K562 (cell line): Measurements from ENCODE around the gene LACTB. TPM values are rescaled to one million over a fixed set of nuclear protein-coding genes. Genes with fewer than 3 reads are reported as not detected.

Source experiments
- ATAC-seq: fragments of 200-7000 bp; cut with Tn5 transposase; 3 replicates; pipeline ENCODE4 v1.9.1; 2020; ENCODE audit warnings: moderate library complexity
- BruUV-seq: library from RNA; stranded (reverse); fragments of 400-500 nt; replicated peaks from 2 replicates; lab custom pipeline; 2021; lab: Mats Ljungman, UMichigan
- CTCF ChIA-PET: fragments of 300-600 bp; formaldehyde crosslinking; extraction: SDS; loops from one replicate; lab custom pipeline; 2021; ENCODE audit warnings: low intra/inter-chr PET ratio; lab: Yijun Ruan, JAX
- POLR2A ChIA-PET: fragments of 300-600, 350-650 bp; sonication (Branson Sonifier 250); formaldehyde crosslinking; extraction: SDS; loops from one replicate; lab custom pipeline; 2021; ENCODE audit warnings: antibody characterized with exemption, inconsistent platforms; lab: Yijun Ruan, JAX
- DNase-seq, 4 experiments: peaks; one replicate each; pipeline versions ENCODE4 v3.0.0 to v3.0.0-alpha.2; 2011 to 2018; ENCODE audit warnings: low spot score in 3 of 4, mixed read lengths in 3 of 4; ENCODE audit errors: extremely low read depth in 1 of 4
- FAIRE-seq: peaks from 2 replicates; lab custom pipeline; 2011; peaks lifted over from hg19 to GRCh38; lab: Jason Lieb, UNC
- H2AFZ ChIP-seq: 2 replicates; pipeline ENCODE4 v1.6.0; 2011; ENCODE audit warnings: low read depth, low read length, control low read depth, inconsistent platforms
- H3K27ac ChIP-seq: fragments of 200-600 bp; 3 replicates; pipeline ENCODE4 v1.8.0; 2011; ENCODE audit warnings: low read depth, mild to moderate bottlenecking, control low read depth, inconsistent platforms, low read length, moderate library complexity, mixed read lengths; ENCODE audit errors: extremely low read depth
- H3K27me3 ChIP-seq, 2 experiments: fragments of 300-600 bp in 1 of 2; 2 replicates in 1 of 2; 3 replicates in 1 of 2; pipeline versions ENCODE4 v1.6.0 to v1.8.0; 2011; ENCODE audit warnings: inconsistent platforms in 2 of 2, low read length in 2 of 2, mild to moderate bottlenecking in 1 of 2, mixed read lengths in 1 of 2, moderate library complexity in 1 of 2; ENCODE audit not compliant: control insufficient read depth in 2 of 2, insufficient read depth in 2 of 2
- H3K36me3 ChIP-seq: fragments of 300-600 bp; 3 replicates; pipeline ENCODE4 v1.8.0; 2011; ENCODE audit warnings: mild to moderate bottlenecking, low read length, inconsistent platforms; ENCODE audit not compliant: control insufficient read depth, insufficient read depth
- H3K4me1 ChIP-seq, 2 experiments: fragments of 200-600 bp in 1 of 2; replicated peaks in 1 of 2; 2 replicates in 1 of 2; 3 replicates in 1 of 2; pipeline versions ENCODE4 v1.5.1 to v1.8.0; 2011; ENCODE audit warnings: inconsistent platforms in 2 of 2, low read length in 2 of 2, mild to moderate bottlenecking in 1 of 2, mixed read lengths in 1 of 2, moderate library complexity in 1 of 2; ENCODE audit not compliant: control insufficient read depth in 2 of 2, insufficient read depth in 2 of 2
- H3K4me2 ChIP-seq: 2 replicates; pipeline ENCODE4 v1.6.1; 2011; ENCODE audit warnings: low read length, control low read depth, inconsistent platforms, mixed read lengths; ENCODE audit not compliant: insufficient read depth
- H3K4me3 ChIP-seq: fragments of 200-600 bp; sonication (generic), shearing (Covaris generic); 2 replicates; pipeline ENCODE4 v1.5.1; 2016; ENCODE audit warnings: control low read depth, inconsistent platforms
- H3K79me2 ChIP-seq: fragments of 200-600 bp; 3 replicates; pipeline ENCODE4 v1.8.0; 2011; ENCODE audit warnings: low read length, inconsistent platforms; ENCODE audit not compliant: control insufficient read depth, insufficient read depth
- H3K9ac ChIP-seq, 2 experiments: 2 replicates each; pipeline versions ENCODE4 v1.6.0 to v1.6.1; 2011; ENCODE audit warnings: low read depth in 2 of 2, low read length in 2 of 2, control low read depth in 1 of 2, inconsistent platforms in 1 of 2, mild to moderate bottlenecking in 1 of 2, mixed read lengths in 1 of 2; ENCODE audit not compliant: insufficient read depth in 1 of 2
- H3K9me1 ChIP-seq: one replicate; pipeline ENCODE4 v1.6.0; 2011; ENCODE audit warnings: inconsistent platforms, mild to moderate bottlenecking, low read length, moderate library complexity; ENCODE audit not compliant: control insufficient read depth, insufficient read depth
- H3K9me3 ChIP-seq: replicated peaks from 2 replicates; pipeline ENCODE4 v1.5.1; 2011; ENCODE audit warnings: low read depth, low read length, inconsistent platforms; ENCODE audit not compliant: control insufficient read depth, insufficient read depth
- H4K20me1 ChIP-seq: replicated peaks from 2 replicates; pipeline ENCODE4 v1.6.1; 2011; ENCODE audit warnings: low read length, inconsistent platforms, mixed read lengths; ENCODE audit not compliant: control insufficient read depth, insufficient read depth
- CREM ChIP-seq: IDR thresholded peaks from 2 replicates; pipeline ENCODE4 v1.6.1; 2014; ENCODE audit warnings: antibody characterized with exemption, low read depth
- KAT8 ChIP-seq: fragments of 450-650 bp; IDR thresholded peaks from 2 replicates; pipeline ENCODE4 v1.6.1; 2016; ENCODE audit warnings: low read depth, mild to moderate bottlenecking
- MAFK ChIP-seq: IDR thresholded peaks from 2 replicates; pipeline ENCODE4 v1.6.1; 2011; ENCODE audit warnings: low read length, improper control_type of control experiment
- MXI1 ChIP-seq: IDR thresholded peaks from 2 replicates; pipeline ENCODE4 v1.6.1; 2011; ENCODE audit warnings: low read depth, mild to moderate bottlenecking, improper control_type of control experiment, low read length
- POLR2AphosphoS5 ChIP-seq: IDR thresholded peaks from 2 replicates; pipeline ENCODE4 v1.6.1; 2011; ENCODE audit warnings: mild to moderate bottlenecking, low read depth, low read length, moderate library complexity; ENCODE audit not compliant: control insufficient read depth, insufficient read depth
- RBM34 ChIP-seq: fragments of 200-400 bp; formaldehyde crosslinking; IDR thresholded peaks from 2 replicates; pipeline ENCODE4 v1.6.1; 2018; ENCODE audit warnings: low read length, borderline replicate concordance; ENCODE audit not compliant: insufficient read depth
- SIRT6 ChIP-seq: IDR thresholded peaks from one replicate; pipeline ENCODE4 v1.6.1; 2012; ENCODE audit warnings: low read depth, mild to moderate bottlenecking, control low read depth, inconsistent platforms, low read length, moderate library complexity
- SUPT5H ChIP-seq: fragments of 450-650 bp; IDR thresholded peaks from 2 replicates; pipeline ENCODE4 v1.6.1; 2016
- ZNF217 ChIP-seq: sonication (generic); formaldehyde crosslinking; IDR thresholded peaks from 2 replicates; pipeline ENCODE4 v1.8.0; 2022; ENCODE audit warnings: mild to moderate bottlenecking, missing genetic modification reagents
- WGBS: fragments of 100-300 bp; shearing (Covaris generic); methylation state at CpG from one replicate; pipeline ENCODE4 v1.1.6; 2016; ENCODE audit warnings: low coverage, mixed read lengths; ENCODE audit not compliant: insufficient coverage; ENCODE audit errors: missing lambda C conversion rate; 5-methylcytosine and 5-hydroxymethylcytosine counted together
- in situ Hi-C: fragments of 300-500 bp; cut with MboI; formaldehyde crosslinking; loops from 4 replicates; pipeline ENCODE4 v1.15.0; 2018; ENCODE audit warnings: inconsistent platforms, mixed read lengths
- intact Hi-C: fragments of 100-400 bp; cut with micrococcal nuclease; formaldehyde crosslinking; loops from 2 replicates; pipeline ENCODE4 v1.14.2; 2022
- polyA plus RNA-seq, 8 experiments: library from polyadenylated mRNA; depleted of rRNA in 4 of 8; stranded (reverse) in 5 of 8; unstranded in 3 of 8; fragments of >200 nt; fragmentation: Nextera tagmentation in 2 of 8; fragmentation: Illumina TruSeq in 1 of 8; extraction: Ambion mirVana in 2 of 8; extraction: Trizol in 1 of 8; gene quantifications; 2 replicates each; pipeline versions ENCODE4 v1.2.1 to v1.2.3, GENCODE V29; 2011 to 2014; ENCODE audit warnings: inconsistent platforms in 1 of 8, missing spikeins in 1 of 8
- total RNA-seq, 7 experiments: library from RNA; depleted of rRNA in 6 of 7; stranded (reverse); fragments of >200 nt in 6 of 7; fragmentation: Illumina TruSeq in 2 of 7; extraction: Trizol in 2 of 7; gene quantifications; 2 replicates each; pipeline versions ENCODE4 v1.2.1 to v1.2.3, GENCODE V29; 2011 to 2021; ENCODE audit warnings: low replicate concordance in 1 of 7
- TF ChIP-seq, protein P1 (sequence below), 2 experiments: fragments of 450-650 bp in 1 of 2; IDR thresholded peaks; 2 replicates each; pipeline ENCODE4 v1.6.1; 2011 to 2017; ENCODE audit warnings: low read depth in 2 of 2, antibody characterized with exemption in 1 of 2, borderline replicate concordance in 1 of 2, low read length in 1 of 2, mild to moderate bottlenecking in 1 of 2, mixed read lengths in 1 of 2; ENCODE audit not compliant: control insufficient read depth in 1 of 2
- TF ChIP-seq, protein P2 (sequence below): sonication (generic); formaldehyde crosslinking; IDR thresholded peaks from 2 replicates; pipeline ENCODE4 v1.8.1; 2023; ENCODE audit warnings: mild to moderate bottlenecking, missing genetic modification reagents, moderate library complexity

Gene LACTB
- total and polyA plus RNA-seq, 9 of the 15 experiments (the other 6 are each of a cell fraction or from before 2014, with no cell fraction given), result 3.1 to 15.5 (median 9.8) TPM

DNA sequence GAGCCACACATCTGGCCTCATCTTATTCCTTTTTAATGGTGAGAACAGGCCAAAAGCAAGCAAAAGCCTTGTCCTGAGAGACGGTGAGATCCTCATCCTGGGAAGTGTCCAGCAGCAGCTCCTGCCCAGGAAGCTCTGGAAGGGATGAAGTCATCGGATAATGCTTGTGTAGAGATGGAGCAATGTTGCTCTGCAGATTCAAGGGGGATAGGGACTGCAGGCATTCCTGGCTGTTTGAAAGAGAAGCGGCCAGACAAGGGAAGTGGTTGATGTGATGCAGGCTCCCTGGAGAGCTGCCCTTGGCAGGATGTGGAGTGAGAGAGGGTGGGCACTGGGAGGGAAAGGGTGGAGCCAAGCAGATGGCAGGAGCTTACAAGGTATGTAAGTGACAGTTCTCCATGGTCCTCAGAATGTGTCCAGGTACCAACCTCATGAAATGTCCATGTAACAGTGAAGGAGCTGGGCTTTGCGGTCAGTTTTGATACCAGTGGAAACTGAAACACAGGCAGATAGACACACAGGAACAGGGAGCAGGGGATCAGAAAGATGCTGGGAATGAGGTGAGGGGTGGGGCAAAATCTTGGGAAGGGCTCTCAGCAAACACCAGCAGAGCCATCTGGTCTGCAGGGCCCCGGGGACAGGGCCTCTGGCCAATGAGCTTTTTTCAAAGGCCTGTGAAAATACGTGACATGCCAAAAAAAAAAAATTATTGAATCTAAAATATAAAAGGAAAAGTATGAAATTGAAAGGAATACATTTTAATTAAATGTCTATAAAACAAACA lies 32.2 kb upstream of the LACTB start:
- no peak overlapping the region for H3K4me2 ChIP-seq
- TF ChIP-seq KAT8, result no peak
- TF ChIP-seq SIRT6, result no peak
- no peak for TF ChIP-seq SUPT5H
- TF ChIP-seq CREM, result no peak
- TF ChIP-seq POLR2AphosphoS5, result no peak
- TF ChIP-seq ZNF217 (CRISPR knock-in tag), result no peak
- TF ChIP-seq MAFK, result no peak
- TF ChIP-seq, protein P1, sequence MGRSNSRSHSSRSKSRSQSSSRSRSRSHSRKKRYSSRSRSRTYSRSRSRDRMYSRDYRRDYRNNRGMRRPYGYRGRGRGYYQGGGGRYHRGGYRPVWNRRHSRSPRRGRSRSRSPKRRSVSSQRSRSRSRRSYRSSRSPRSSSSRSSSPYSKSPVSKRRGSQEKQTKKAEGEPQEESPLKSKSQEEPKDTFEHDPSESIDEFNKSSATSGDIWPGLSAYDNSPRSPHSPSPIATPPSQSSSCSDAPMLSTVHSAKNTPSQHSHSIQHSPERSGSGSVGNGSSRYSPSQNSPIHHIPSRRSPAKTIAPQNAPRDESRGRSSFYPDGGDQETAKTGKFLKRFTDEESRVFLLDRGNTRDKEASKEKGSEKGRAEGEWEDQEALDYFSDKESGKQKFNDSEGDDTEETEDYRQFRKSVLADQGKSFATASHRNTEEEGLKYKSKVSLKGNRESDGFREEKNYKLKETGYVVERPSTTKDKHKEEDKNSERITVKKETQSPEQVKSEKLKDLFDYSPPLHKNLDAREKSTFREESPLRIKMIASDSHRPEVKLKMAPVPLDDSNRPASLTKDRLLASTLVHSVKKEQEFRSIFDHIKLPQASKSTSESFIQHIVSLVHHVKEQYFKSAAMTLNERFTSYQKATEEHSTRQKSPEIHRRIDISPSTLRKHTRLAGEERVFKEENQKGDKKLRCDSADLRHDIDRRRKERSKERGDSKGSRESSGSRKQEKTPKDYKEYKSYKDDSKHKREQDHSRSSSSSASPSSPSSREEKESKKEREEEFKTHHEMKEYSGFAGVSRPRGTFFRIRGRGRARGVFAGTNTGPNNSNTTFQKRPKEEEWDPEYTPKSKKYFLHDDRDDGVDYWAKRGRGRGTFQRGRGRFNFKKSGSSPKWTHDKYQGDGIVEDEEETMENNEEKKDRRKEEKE (IDR thresholded peaks at IDR 0.05; ENCODE audit: borderline replicate concordance in 1 of 2, control insufficient read depth in 1 of 2, low read depth in 2 of 2, low read length in 1 of 2), result no peak
- no peak for TF ChIP-seq RBM34
- TF ChIP-seq, protein P2, sequence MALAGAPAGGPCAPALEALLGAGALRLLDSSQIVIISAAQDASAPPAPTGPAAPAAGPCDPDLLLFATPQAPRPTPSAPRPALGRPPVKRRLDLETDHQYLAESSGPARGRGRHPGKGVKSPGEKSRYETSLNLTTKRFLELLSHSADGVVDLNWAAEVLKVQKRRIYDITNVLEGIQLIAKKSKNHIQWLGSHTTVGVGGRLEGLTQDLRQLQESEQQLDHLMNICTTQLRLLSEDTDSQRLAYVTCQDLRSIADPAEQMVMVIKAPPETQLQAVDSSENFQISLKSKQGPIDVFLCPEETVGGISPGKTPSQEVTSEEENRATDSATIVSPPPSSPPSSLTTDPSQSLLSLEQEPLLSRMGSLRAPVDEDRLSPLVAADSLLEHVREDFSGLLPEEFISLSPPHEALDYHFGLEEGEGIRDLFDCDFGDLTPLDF (CRISPR knock-in tag), result no peak
- TF ChIP-seq MXI1, result no peak

More for the DNA sequence above, 32.2 kb upstream of the LACTB start:
- Histone ChIP-seq H3K36me3 (no peaks in the 10 kb centered on the region), H3K9ac (no peak overlapping the region), H4K20me1 (no peaks in the 10 kb centered on the region), H3K9me3 (no peaks in the 10 kb centered on the region), H3K79me2 (no peaks in the 10 kb centered on the region), H3K27me3 (0 out of 5 replicates have a peak, but pooled peaks cover 0 to 3% of the 10 kb centered on the region in 2 experiments), H3K4me1 (peaks cover 0 to 5% of the 10 kb centered on the region in 2 experiments; a peak in 1 of 5 replicates), H2AFZ (no peak overlapping the region), H3K4me3 (no peak overlapping the region), H3K9me1 (no peaks in the 10 kb centered on the region), H3K27ac (no peak overlapping the region)
- FAIRE-seq (no peak), ATAC-seq (no peak), DNase-seq (no peak)
- BruUV-seq, result no TSS peak
- ChIA-PET POLR2A (interaction anchor here (1.6 kb wide), 1 partner anchor 41 kb away, joined by 6 read pairs; no protein-coding TSS in a partner anchor), CTCF (no interaction called here)
- intact Hi-C loops (no loop called here), in situ Hi-C loops (no loop called here)
- 34% methylated on average over 6 of the region's 6 CpGs for WGBS
